H1 (cell line): Measurements from ENCODE around the gene SNAPC3. TPM values are rescaled to one million over a fixed set of nuclear protein-coding genes. Genes with fewer than 3 reads are reported as not detected.

Experiments used
- CTCF ChIA-PET: fragments of 300-600 bp; sonication (Branson Sonifier 250); formaldehyde crosslinking; loops from one replicate; lab custom pipeline; 2021; ENCODE audit not compliant: partially characterized antibody; lab: Charles Lee
- POLR2A ChIA-PET: fragments of 300-600 bp; sonication (Branson Sonifier 250); formaldehyde crosslinking; loops from one replicate; lab custom pipeline; 2021; ENCODE audit warnings: inconsistent platforms; ENCODE audit not compliant: partially characterized antibody; lab: Charles Lee
- DNase-seq, 2 experiments: peaks; one replicate each; pipeline versions ENCODE4 v3.0.0 to v3.0.0-alpha.2; 2010 to 2022; ENCODE audit warnings: low spot score in 2 of 2, low read depth in 1 of 2, mixed read lengths in 1 of 2
- FAIRE-seq: peaks from 2 replicates; lab custom pipeline; 2011; peaks lifted over from hg19 to GRCh38; lab: Jason Lieb, UNC
- H2AFZ ChIP-seq: 2 replicates; pipeline ENCODE4 v1.8.1; 2012; ENCODE audit warnings: low read length, inconsistent platforms
- H2AK5ac ChIP-seq: 2 replicates; pipeline ENCODE4 v1.6.1; 2013; ENCODE audit warnings: low read depth, low read length
- H2BK120ac ChIP-seq: replicated peaks from 2 replicates; pipeline ENCODE3; 2013; ENCODE audit warnings: low read depth, low read length, inconsistent platforms
- H2BK12ac ChIP-seq: 2 replicates; pipeline ENCODE4 v1.6.1; 2013; ENCODE audit warnings: low read depth, low read length
- H2BK15ac ChIP-seq: 2 replicates; pipeline ENCODE4 v1.6.1; 2013; ENCODE audit warnings: low read length
- H2BK20ac ChIP-seq: 2 replicates; pipeline ENCODE4 v1.6.1; 2013; ENCODE audit warnings: low read length
- H2BK5ac ChIP-seq: 2 replicates; pipeline ENCODE4 v1.6.1; 2013; ENCODE audit warnings: low read depth, low read length
- H3K14ac ChIP-seq: 2 replicates; pipeline ENCODE4 v1.6.1; 2013; ENCODE audit warnings: inconsistent platforms; ENCODE audit not compliant: insufficient read length
- H3K18ac ChIP-seq: 2 replicates; pipeline ENCODE4 v1.6.1; 2013; ENCODE audit warnings: low read length; ENCODE audit errors: extremely low read depth
- H3K23ac ChIP-seq: 2 replicates; pipeline ENCODE4 v1.6.1; 2013; ENCODE audit warnings: inconsistent platforms; ENCODE audit not compliant: insufficient read length
- H3K23me2 ChIP-seq: 2 replicates; pipeline ENCODE4 v1.6.1; 2013; ENCODE audit warnings: low read depth, low read length
- H3K27ac ChIP-seq: 2 replicates; pipeline ENCODE4 v1.6.1; 2011; ENCODE audit warnings: low read depth, low read length, inconsistent platforms
- H3K27me3 ChIP-seq, 4 experiments: replicated peaks in 1 of 4; 1 replicate in 1 of 4; 2 replicates in 3 of 4; pipeline versions ENCODE4 v1.6.1 to v1.8.1; 2011 to 2013; ENCODE audit warnings: low read length in 3 of 4, mild to moderate bottlenecking in 3 of 4, inconsistent platforms in 2 of 4, mixed read lengths in 2 of 4, moderate library complexity in 1 of 4; ENCODE audit not compliant: control insufficient read depth in 3 of 4, insufficient read depth in 3 of 4; ENCODE audit errors: extremely low read depth in 1 of 4
- H3K36me3 ChIP-seq, 4 experiments: 2 replicates each; pipeline versions ENCODE4 v1.6.1 to v1.8.1; 2011 to 2013; ENCODE audit warnings: mild to moderate bottlenecking in 4 of 4, low read length in 3 of 4, moderate library complexity in 2 of 4, control low read depth in 1 of 4, inconsistent platforms in 1 of 4; ENCODE audit not compliant: insufficient read depth in 4 of 4, control insufficient read depth in 2 of 4
- H3K4ac ChIP-seq: replicated peaks from 2 replicates; pipeline ENCODE3; 2013; ENCODE audit warnings: low read length, low read depth, mixed read lengths, inconsistent platforms; ENCODE audit not compliant: insufficient read length
- H3K4me1 ChIP-seq, 4 experiments: replicated peaks in 1 of 4; 1 replicate in 1 of 4; 2 replicates in 3 of 4; pipeline versions ENCODE4 v1.6.1 to v1.8.1; 2011 to 2013; ENCODE audit warnings: low read length in 3 of 4, inconsistent platforms in 2 of 4, mixed read lengths in 1 of 4; ENCODE audit not compliant: insufficient read depth in 4 of 4, control insufficient read depth in 3 of 4
- H3K4me2 ChIP-seq, 2 experiments: 2 replicates each; pipeline versions ENCODE4 v1.6.1 to v1.8.1; 2011 to 2013; ENCODE audit warnings: low read depth in 2 of 2, low read length in 2 of 2, control low read depth in 1 of 2, inconsistent platforms in 1 of 2, mild to moderate bottlenecking in 1 of 2; ENCODE audit not compliant: insufficient read depth in 1 of 2
- H3K4me3 ChIP-seq, 4 experiments: fragments of 200-600, 300-600 bp in 1 of 4; sonication (generic), shearing (Covaris generic), sonication (Bioruptor Twin) in 1 of 4; 2 replicates each; pipeline versions ENCODE4 v1.5.1 to v1.8.1; 2011 to 2016; ENCODE audit warnings: low read length in 4 of 4, low read depth in 3 of 4, control low read depth in 2 of 4, inconsistent platforms in 2 of 4, mild to moderate bottlenecking in 2 of 4, mixed read lengths in 1 of 4, moderate library complexity in 1 of 4; ENCODE audit not compliant: insufficient read depth in 2 of 4; ENCODE audit errors: extremely low read depth in 1 of 4
- H3K56ac ChIP-seq: replicated peaks from 2 replicates; pipeline ENCODE3; 2013; ENCODE audit warnings: low read depth, mild to moderate bottlenecking, mixed read lengths, low read length, inconsistent platforms; ENCODE audit not compliant: insufficient read length
- H3K79me1 ChIP-seq: 2 replicates; pipeline ENCODE4 v1.6.1; 2013; ENCODE audit warnings: low read depth, low read length, control low read depth
- H3K79me2 ChIP-seq, 2 experiments: 2 replicates each; pipeline versions ENCODE4 v1.6.1 to v1.8.1; 2012 to 2013; ENCODE audit warnings: low read length in 2 of 2, mild to moderate bottlenecking in 2 of 2, inconsistent platforms in 1 of 2; ENCODE audit not compliant: insufficient read depth in 2 of 2, control insufficient read depth in 1 of 2
- H3K9ac ChIP-seq, 4 experiments: replicated peaks in 1 of 4; 1 replicate in 1 of 4; 2 replicates in 3 of 4; pipeline versions ENCODE4 v1.6.1 to v1.8.1; 2011 to 2013; ENCODE audit warnings: low read depth in 3 of 4, low read length in 3 of 4, control low read depth in 2 of 4, mild to moderate bottlenecking in 2 of 4, moderate library complexity in 2 of 4, inconsistent platforms in 1 of 4; ENCODE audit errors: extremely low read depth in 1 of 4
- H3K9me3 ChIP-seq, 2 experiments: 2 replicates each; pipeline versions ENCODE4 v1.6.1 to v1.8.1; 2012 to 2013; ENCODE audit warnings: mild to moderate bottlenecking in 2 of 2, moderate library complexity in 2 of 2, control low read depth in 1 of 2, inconsistent platforms in 1 of 2, low read depth in 1 of 2, low read length in 1 of 2, mixed read lengths in 1 of 2; ENCODE audit not compliant: insufficient read depth in 2 of 2
- H4K20me1 ChIP-seq, 2 experiments: replicated peaks in 1 of 2; 2 replicates each; pipeline versions ENCODE3 to v1.8.1; 2011 to 2013; ENCODE audit warnings: inconsistent platforms in 2 of 2, low read length in 2 of 2, mild to moderate bottlenecking in 1 of 2; ENCODE audit not compliant: insufficient read depth in 2 of 2, control insufficient read depth in 1 of 2
- H4K5ac ChIP-seq: 2 replicates; pipeline ENCODE4 v1.6.1; 2013; ENCODE audit warnings: low read length, low read depth, mixed read lengths, inconsistent platforms; ENCODE audit not compliant: insufficient read length
- H4K8ac ChIP-seq: 2 replicates; pipeline ENCODE4 v1.8.0; 2013; ENCODE audit warnings: mild to moderate bottlenecking, moderate library complexity, low read length, inconsistent platforms; ENCODE audit not compliant: insufficient read depth; ENCODE audit errors: extremely low read depth
- H4K91ac ChIP-seq: replicated peaks from 2 replicates; pipeline ENCODE3; 2013; ENCODE audit warnings: low read length, mixed read lengths, inconsistent platforms; ENCODE audit not compliant: insufficient read length
- BCL11A ChIP-seq, 2 experiments: IDR thresholded peaks; one replicate each; pipeline ENCODE4 v1.6.1; 2011; ENCODE audit warnings: low read depth in 2 of 2, low read length in 2 of 2, mild to moderate bottlenecking in 2 of 2
- EGR1 ChIP-seq: IDR thresholded peaks from 2 replicates; pipeline ENCODE4 v1.6.1; 2011; ENCODE audit warnings: low read depth, low read length, borderline replicate concordance
- EP300 ChIP-seq, 2 experiments: IDR thresholded peaks; 1 replicate in 1 of 2; 2 replicates in 1 of 2; pipeline ENCODE4 v1.6.1; 2011 to 2012; ENCODE audit warnings: low read depth in 2 of 2, low read length in 2 of 2, mild to moderate bottlenecking in 2 of 2, borderline replicate concordance in 1 of 2, inconsistent platforms in 1 of 2, moderate library complexity in 1 of 2
- SIN3A ChIP-seq, 2 experiments: IDR thresholded peaks in 1 of 2; conservative IDR thresholded peaks in 1 of 2; 2 replicates each; pipeline ENCODE4 v1.6.1; 2011 to 2012; ENCODE audit warnings: low read length in 2 of 2, improper control_type of control experiment in 1 of 2, low read depth in 1 of 2, mild to moderate bottlenecking in 1 of 2
- SIRT6 ChIP-seq: IDR thresholded peaks from one replicate; pipeline ENCODE4 v1.7.1; 2012; ENCODE audit warnings: low read length, inconsistent platforms
- SP2 ChIP-seq: IDR thresholded peaks from 2 replicates; pipeline ENCODE4 v1.6.1; 2012; ENCODE audit warnings: mild to moderate bottlenecking, low read length, inconsistent platforms
- TAF1 ChIP-seq: IDR thresholded peaks from 2 replicates; pipeline ENCODE4 v1.6.1; 2011; ENCODE audit warnings: mild to moderate bottlenecking, low read depth, low read length
- TAF7 ChIP-seq: optimal IDR thresholded peaks from 2 replicates; pipeline ENCODE3; 2011; ENCODE audit warnings: low read depth, mild to moderate bottlenecking, inconsistent platforms, low read length, moderate library complexity, borderline replicate concordance
- TEAD4 ChIP-seq: IDR thresholded peaks from 2 replicates; pipeline ENCODE4 v1.6.1; 2012; ENCODE audit warnings: low read depth, low read length, inconsistent platforms, mixed read lengths
- YY1 ChIP-seq: IDR thresholded peaks from 2 replicates; pipeline ENCODE4 v1.6.1; 2011; ENCODE audit warnings: low read depth, mild to moderate bottlenecking, low read length
- ZNF274 ChIP-seq: IDR thresholded peaks from 2 replicates; pipeline ENCODE4 v1.7.0; 2012; ENCODE audit warnings: low read length, borderline replicate concordance; ENCODE audit errors: extremely low read depth
- polyA plus RNA-seq, 7 experiments: library from polyadenylated mRNA; depleted of rRNA in 3 of 7; stranded (reverse) in 5 of 7; unstranded in 2 of 7; fragments of >200 nt in 5 of 7; fragments of 200-250 nt in 2 of 7; gene quantifications; 1 replicate in 5 of 7; 2 replicates in 1 of 7; 4 replicates in 1 of 7; pipeline versions ENCODE4 v1.2.1 to v1.2.3, GENCODE V29; 2011 to 2013; ENCODE audit warnings: missing spikeins in 2 of 7, mixed read lengths in 2 of 7
- total RNA-seq: library from RNA; stranded (reverse); fragmentation: NEBNext Ultra II Directional; extraction: Animal tissue kit (Norgen Biotek cat#: 25700); gene quantifications from 2 replicates; pipeline ENCODE4 v1.2.1, GENCODE V29; 2021

Gene SNAPC3
- total and polyA plus RNA-seq, 2 of the 8 experiments (the other 6 are each of a cell fraction or from before 2014, with no cell fraction given), result 11.9 to 25.8 TPM

GRCh38 chr9:15389173-15389572 lies 33.5 kb upstream of the SNAPC3 start:
- Histone ChIP-seq H3K36me3 (no peaks in the 10 kb centered on the region), H3K4me3 (no peak overlapping the region), H3K79me1 (no peaks in the 10 kb centered on the region), H3K4ac (no peak overlapping the region), H3K9ac (no peak overlapping the region), H3K23ac (no peak overlapping the region), H4K20me1 (no peaks in the 10 kb centered on the region), H4K91ac (no peak overlapping the region), H2BK20ac (no peak overlapping the region), H3K14ac (no peak overlapping the region), H3K18ac (no peak overlapping the region), H2BK12ac (no peak overlapping the region), H2BK5ac (no peak overlapping the region), H3K4me2 (no peak overlapping the region), H2BK15ac (no peak overlapping the region), H4K8ac (no peak overlapping the region), H3K56ac (no peak overlapping the region), H3K27me3 (no peaks in the 10 kb centered on the region), H3K4me1 (no peaks in the 10 kb centered on the region), H3K23me2 (no peaks in the 10 kb centered on the region), H3K9me3 (no peaks in the 10 kb centered on the region), H3K79me2 (no peaks in the 10 kb centered on the region), H2AFZ (no peak overlapping the region), H4K5ac (no peak overlapping the region), H2BK120ac (no peak overlapping the region), H3K27ac (no peak overlapping the region), H2AK5ac (no peak overlapping the region)
- FAIRE-seq, result no peak
- DNase-seq, result no peak
- ChIA-PET POLR2A (no interaction called here), CTCF (interaction anchor here (0.6 to 1.5 kb wide), 3 partner anchors 12 to 29 kb away, joined by 3 to 12 read pairs (median 3); no protein-coding TSS in a partner anchor)
- TF ChIP-seq SIN3A (conservative IDR thresholded peaks at IDR 0.05 in 1 of 2, IDR thresholded peaks at IDR 0.05 in 1 of 2; ENCODE audit: low read depth in 1 of 2, low read length in 2 of 2), result no peak
- no peak for TF ChIP-seq TAF7
- TF ChIP-seq SIRT6, result no peak
- no peak for TF ChIP-seq TAF1
- TF ChIP-seq EGR1, result no peak
- no peak for TF ChIP-seq SP2
- no peak for TF ChIP-seq YY1
- TF ChIP-seq BCL11A (IDR thresholded peaks at IDR 0.05; ENCODE audit: low read depth in 2 of 2, low read length in 2 of 2), result no peak
- TF ChIP-seq EP300 (IDR thresholded peaks at IDR 0.05; ENCODE audit: borderline replicate concordance in 1 of 2, low read depth in 2 of 2, low read length in 2 of 2), result no peak
- TF ChIP-seq ZNF274, result no peak
- no peak for TF ChIP-seq TEAD4
